GM23338 (cell line): ENCODE measurements around the gene IDNK. TPM values are rescaled to one million over a fixed set of nuclear protein-coding genes. Genes with fewer than 3 reads are reported as not detected.

Experiments
- ATAC-seq: fragments of 200-7000 bp; cut with Tn5 transposase; 3 replicates; pipeline ENCODE4 v1.9.1; 2020
- DNase-seq: peaks from one replicate; pipeline ENCODE4 v3.0.0-alpha.2; 2015; ENCODE audit warnings: low spot score
- H2AFZ ChIP-seq: fragments of 200-600 bp; sonication (generic); 2 replicates; pipeline ENCODE4 v1.8.0; 2016; ENCODE audit warnings: antibody characterized with exemption, mild to moderate bottlenecking, moderate library complexity
- H3F3A ChIP-seq: fragments of 200-600 bp; sonication (generic); replicated peaks from 2 replicates; pipeline ENCODE4 v1.8.0; 2017; ENCODE audit warnings: antibody characterized with exemption, mixed run types, low read depth
- H3K27ac ChIP-seq: fragments of 200-600 bp; sonication (generic); 2 replicates; pipeline ENCODE4 v1.6.1; 2016; ENCODE audit warnings: low read depth
- H3K27me3 ChIP-seq: fragments of 200-600 bp; sonication (generic); 2 replicates; pipeline ENCODE4 v1.8.0; 2016; ENCODE audit warnings: mild to moderate bottlenecking, mixed run types, moderate library complexity; ENCODE audit not compliant: insufficient read depth
- H3K36me3 ChIP-seq: fragments of 200-600 bp; sonication (generic); 2 replicates; pipeline ENCODE4 v1.8.0; 2016; ENCODE audit warnings: mild to moderate bottlenecking; ENCODE audit not compliant: insufficient read depth
- H3K4me1 ChIP-seq: fragments of 200-600 bp; sonication (generic); 2 replicates; pipeline ENCODE4 v1.8.0; 2016; ENCODE audit warnings: mild to moderate bottlenecking, moderate library complexity; ENCODE audit not compliant: insufficient read depth
- H3K4me2 ChIP-seq: fragments of 200-600 bp; sonication (generic); 2 replicates; pipeline ENCODE4 v1.7.1; 2017; ENCODE audit warnings: mixed run types
- H3K4me3 ChIP-seq: fragments of 200-600 bp; sonication (generic); 2 replicates; pipeline ENCODE4 v1.6.1; 2016; ENCODE audit warnings: mixed run types
- H3K79me2 ChIP-seq: fragments of 200-600 bp; sonication (generic); replicated peaks from 2 replicates; pipeline ENCODE4 v1.8.0; 2017; ENCODE audit warnings: mild to moderate bottlenecking; ENCODE audit not compliant: insufficient read depth
- H3K9me2 ChIP-seq: fragments of 200-600 bp; sonication (generic); 2 replicates; pipeline ENCODE4 v1.8.0; 2017; ENCODE audit not compliant: insufficient read depth
- H4K20me1 ChIP-seq: fragments of 200-600 bp; sonication (generic); replicated peaks from 2 replicates; pipeline ENCODE4 v1.8.0; 2017; ENCODE audit warnings: mild to moderate bottlenecking; ENCODE audit not compliant: insufficient read depth
- H3K27ac Mint-ChIP-seq: 2 replicates; pipeline ENCODE4 v1.8.0; 2020; ENCODE audit warnings: inconsistent platforms, mild to moderate bottlenecking, moderate library complexity, mixed read lengths
- H3K27me3 Mint-ChIP-seq: 3 replicates; pipeline ENCODE4 v1.8.0; 2022; ENCODE audit warnings: low read depth, mild to moderate bottlenecking, moderate library complexity, mixed read lengths, inconsistent platforms; ENCODE audit not compliant: insufficient read depth, poor library complexity
- H3K36me3 Mint-ChIP-seq: 3 replicates; pipeline ENCODE4 v1.8.0; 2021; ENCODE audit warnings: low read depth, mild to moderate bottlenecking, inconsistent platforms, moderate library complexity, mixed read lengths
- H3K4me1 Mint-ChIP-seq: 3 replicates; pipeline ENCODE4 v1.8.0; 2020; ENCODE audit warnings: mild to moderate bottlenecking, inconsistent platforms, mixed read lengths
- H3K4me3 Mint-ChIP-seq: 3 replicates; pipeline ENCODE4 v1.8.0; 2021; ENCODE audit warnings: moderate library complexity, mild to moderate bottlenecking, inconsistent platforms, mixed read lengths
- H3K9me3 Mint-ChIP-seq: 3 replicates; pipeline ENCODE4 v1.8.0; 2020; ENCODE audit warnings: moderate library complexity, mild to moderate bottlenecking, inconsistent platforms, mixed read lengths
- CREB1 ChIP-seq: fragments of 250-450 bp; sonication (Bioruptor Pico); IDR thresholded peaks from 2 replicates; pipeline ENCODE4 v1.5.0; 2020; ENCODE audit warnings: low read depth, mild to moderate bottlenecking, moderate library complexity
- CTCF ChIP-seq, 2 experiments: fragments of 200-600 bp in 1 of 2; sonication (generic) in 1 of 2; conservative IDR thresholded peaks; 2 replicates each; pipeline versions ENCODE4 v1.5.1 to v1.6.1; 2016 to 2017; ENCODE audit warnings: antibody characterized with exemption in 2 of 2, low read depth in 2 of 2, mild to moderate bottlenecking in 2 of 2, moderate library complexity in 1 of 2
- ETS1 ChIP-seq: IDR thresholded peaks from 2 replicates; pipeline ENCODE4 v1.6.1; 2016; ENCODE audit warnings: antibody characterized with exemption
- EZH2 ChIP-seq: fragments of 200-600 bp; sonication (generic); IDR thresholded peaks from one replicate; pipeline ENCODE4 v1.8.0; 2017; ENCODE audit warnings: antibody characterized with exemption, mild to moderate bottlenecking, low read depth; ENCODE audit not compliant: unreplicated experiment
- EZH2phosphoT487 ChIP-seq: fragments of 200-600 bp; sonication (generic); IDR thresholded peaks from one replicate; pipeline ENCODE4 v1.8.1; 2018; ENCODE audit warnings: antibody characterized with exemption; ENCODE audit not compliant: unreplicated experiment
- JUNB ChIP-seq: IDR thresholded peaks from one replicate; pipeline ENCODE4 v1.6.1; 2016; ENCODE audit warnings: antibody characterized with exemption; ENCODE audit not compliant: unreplicated experiment
- NANOG ChIP-seq: IDR thresholded peaks from 2 replicates; pipeline ENCODE4 v1.6.1; 2016; ENCODE audit warnings: antibody characterized with exemption, borderline replicate concordance
- STAT1 ChIP-seq: IDR thresholded peaks from one replicate; pipeline ENCODE4 v1.6.1; 2016; ENCODE audit warnings: antibody characterized with exemption; ENCODE audit not compliant: unreplicated experiment
- ZNF114 ChIP-seq: fragments of 250-450 bp; sonication (Bioruptor Pico); IDR thresholded peaks from 2 replicates; pipeline ENCODE4 v1.5.0; 2020; ENCODE audit warnings: mild to moderate bottlenecking, moderate library complexity
- ZNF462 ChIP-seq: fragments of 250-450 bp; sonication (Bioruptor Pico); IDR thresholded peaks from 2 replicates; pipeline ENCODE4 v1.5.0; 2020; ENCODE audit warnings: mild to moderate bottlenecking, moderate library complexity
- polyA plus RNA-seq: library from polyadenylated mRNA; unstranded; fragments of >200 nt; fragmentation: Nextera tagmentation; extraction: Ambion mirVana; gene quantifications from 2 replicates; pipeline ENCODE4 v1.2.1, GENCODE V29; 2016
- total RNA-seq: library from RNA; depleted of rRNA; stranded (reverse); fragments of >200 nt; shearing (Covaris generic); gene quantifications from 2 replicates; pipeline ENCODE4 v1.2.3, GENCODE V29; 2014

The IDNK gene
- total and polyA plus RNA-seq, 2 experiments from 2014 or later: 0.21 to 0.94 TPM

GRCh38 chr9:83625178-83625577 is 2.2 kb downstream of the IDNK start (continued):
- TF ChIP-seq CTCF (conservative IDR thresholded peaks at IDR 0.05; ENCODE audit: low read depth in 2 of 2): no peak
- no peak for TF ChIP-seq ZNF114 (CRISPR knock-in tag)

- H3K4me1 Mint-ChIP-seq: peaks cover 41% of the 10 kb centered on the region
- H3K4me3 Mint-ChIP-seq: no peak overlapping the region
- TF ChIP-seq STAT1 (no peak), ZNF114 (CRISPR knock-in tag) (no peak), ETS1 (no peak), EZH2phosphoT487 (no peak), CREB1 (CRISPR knock-in tag) (no peak), JUNB (no peak), CTCF (conservative IDR thresholded peaks at IDR 0.05; ENCODE audit: low read depth in 2 of 2) (no peak), EZH2 (no peak), NANOG (no peak), ZNF462 (CRISPR knock-in tag) (no peak)
Observed at GRCh38 chr9:83628540-83628939, 5.6 kb downstream of the IDNK start.

More at GRCh38 chr9:83628540-83628939, 5.6 kb downstream of the IDNK start:
- Histone ChIP-seq H3K9me2 (no peaks in the 10 kb centered on the region), H3K27ac (no peak overlapping the region), H3F3A (no peaks in the 10 kb centered on the region), H4K20me1 (no peaks in the 10 kb centered on the region), H3K4me1 (peaks cover 22% of the 10 kb centered on the region), H3K79me2 (no peaks in the 10 kb centered on the region), H3K27me3 (no peaks in the 10 kb centered on the region), H2AFZ (no peak overlapping the region), H3K36me3 (no peaks in the 10 kb centered on the region), H3K4me3 (no peak overlapping the region), H3K4me2 (no peak overlapping the region)
- ATAC-seq: no peak
- Mint-ChIP-seq H3K9me3 (no peaks in the 10 kb centered on the region), H3K27ac (no peak overlapping the region), H3K27me3 (peaks cover 11% of the 10 kb centered on the region), H3K36me3 (no peaks in the 10 kb centered on the region)
- DNase-seq: no peak
